HCT116 (cell line): ENCODE data around the gene TRMU.

Experiments used
- SRF ChIP-seq: IDR thresholded peaks from 2 replicates; pipeline ENCODE4 v1.6.1; 2012; ENCODE audit warnings: low read depth
- TF ChIP-seq, protein P1 (sequence below), 3 experiments: fragments of 200-600 bp in 1 of 3; sonication (generic) in 1 of 3; IDR thresholded peaks in 2 of 3; conservative IDR thresholded peaks in 1 of 3; 2 replicates each; pipeline ENCODE4 v1.5.1; 2012 to 2017; ENCODE audit warnings: low read depth in 2 of 3, low read length in 2 of 3, antibody characterized with exemption in 1 of 3, borderline replicate concordance in 1 of 3, control low read depth in 1 of 3, mild to moderate bottlenecking in 1 of 3, mixed read lengths in 1 of 3, mixed run types in 1 of 3, moderate library complexity in 1 of 3; ENCODE audit not compliant: insufficient read depth in 1 of 3

DNA sequence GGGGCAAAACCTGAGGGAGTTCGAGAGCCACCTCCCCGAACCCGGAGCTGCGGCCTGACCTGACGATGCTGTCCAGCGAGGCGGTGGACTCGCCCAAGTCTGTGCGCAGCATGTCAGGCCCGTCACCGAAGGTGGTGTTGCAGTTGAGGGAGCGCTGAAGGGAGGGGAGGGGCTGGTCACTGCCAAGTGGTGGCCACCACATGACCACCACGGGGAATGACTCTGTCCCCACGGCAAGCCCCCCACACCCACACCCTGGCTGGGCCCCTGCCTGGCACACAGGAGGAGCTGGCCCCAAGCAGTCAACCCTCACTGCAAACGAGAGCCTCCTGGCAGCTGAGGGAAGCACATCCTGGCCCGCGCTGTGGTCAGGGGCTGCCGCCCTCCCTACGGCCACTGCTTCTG is 30.8 kb downstream of the TRMU start:
- TF ChIP-seq, protein P1, sequence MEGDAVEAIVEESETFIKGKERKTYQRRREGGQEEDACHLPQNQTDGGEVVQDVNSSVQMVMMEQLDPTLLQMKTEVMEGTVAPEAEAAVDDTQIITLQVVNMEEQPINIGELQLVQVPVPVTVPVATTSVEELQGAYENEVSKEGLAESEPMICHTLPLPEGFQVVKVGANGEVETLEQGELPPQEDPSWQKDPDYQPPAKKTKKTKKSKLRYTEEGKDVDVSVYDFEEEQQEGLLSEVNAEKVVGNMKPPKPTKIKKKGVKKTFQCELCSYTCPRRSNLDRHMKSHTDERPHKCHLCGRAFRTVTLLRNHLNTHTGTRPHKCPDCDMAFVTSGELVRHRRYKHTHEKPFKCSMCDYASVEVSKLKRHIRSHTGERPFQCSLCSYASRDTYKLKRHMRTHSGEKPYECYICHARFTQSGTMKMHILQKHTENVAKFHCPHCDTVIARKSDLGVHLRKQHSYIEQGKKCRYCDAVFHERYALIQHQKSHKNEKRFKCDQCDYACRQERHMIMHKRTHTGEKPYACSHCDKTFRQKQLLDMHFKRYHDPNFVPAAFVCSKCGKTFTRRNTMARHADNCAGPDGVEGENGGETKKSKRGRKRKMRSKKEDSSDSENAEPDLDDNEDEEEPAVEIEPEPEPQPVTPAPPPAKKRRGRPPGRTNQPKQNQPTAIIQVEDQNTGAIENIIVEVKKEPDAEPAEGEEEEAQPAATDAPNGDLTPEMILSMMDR (IDR thresholded peaks at IDR 0.05 in 2 of 3, conservative IDR thresholded peaks at IDR 0.05 in 1 of 3; ENCODE audit: borderline replicate concordance in 1 of 3, insufficient read depth in 1 of 3, low read depth in 2 of 3, low read length in 2 of 3), result no peak
- no peak for TF ChIP-seq SRF
